T-helper 1 cell (primary cell): Measurements from ENCODE around the gene RNF214.

ENCODE experiments used
- DNase-seq, 5 donors: peaks; one replicate each; pipeline ENCODE4 v3.0.0-alpha.2; 2012 to 2020

Gene RNF214

DNA sequence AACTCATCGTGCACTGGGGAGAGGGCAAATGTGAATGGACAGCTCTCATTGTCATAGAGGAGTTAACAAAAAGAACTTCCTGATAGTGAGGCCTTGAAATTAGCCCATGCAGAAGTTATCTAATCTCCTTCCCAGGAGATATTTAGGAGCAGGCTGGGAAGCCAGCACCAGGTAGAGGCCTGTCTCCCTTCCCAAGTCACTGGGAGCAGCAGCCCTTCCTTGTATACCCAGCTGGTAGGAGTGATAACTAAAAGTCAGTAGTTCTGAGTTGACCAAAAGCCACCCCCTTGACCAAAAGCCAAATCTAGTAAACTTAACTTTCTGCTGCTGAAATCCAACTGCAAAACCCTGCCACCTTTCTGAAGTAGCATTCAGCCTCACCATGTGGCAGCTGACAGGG lies 57.3 kb downstream of the RNF214 start:
- no peak for DNase-seq

DNA sequence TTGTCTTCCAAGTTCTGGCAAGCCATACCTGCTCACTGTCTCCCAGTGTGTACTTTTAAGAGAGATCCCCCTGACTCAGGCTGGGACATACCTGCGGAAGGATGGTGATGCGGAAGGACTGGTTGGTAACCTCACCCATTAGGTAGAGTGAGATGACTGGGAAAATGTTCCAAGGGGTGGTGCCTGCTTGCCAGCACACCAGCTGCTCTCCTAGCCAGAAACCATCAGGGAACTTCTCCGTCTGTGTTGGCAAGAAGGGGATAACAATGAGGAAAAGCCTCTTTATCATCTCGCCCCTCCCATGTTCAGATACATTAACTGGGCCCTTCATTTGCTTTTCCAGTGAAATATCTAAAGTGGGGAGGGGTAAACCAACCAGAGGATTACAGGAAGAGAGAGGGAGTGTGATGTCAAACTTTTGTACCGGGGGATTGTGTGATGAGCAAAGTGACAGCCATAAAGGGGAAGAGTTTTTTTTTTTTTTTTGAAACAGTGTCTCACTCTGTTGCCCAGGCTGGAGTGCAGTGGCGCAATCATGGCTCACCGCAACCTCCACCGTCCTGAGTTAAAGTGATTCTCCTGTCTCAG lies 58.4 kb downstream of the RNF214 start, which contains the start of gene BACE1-AS:
TSS of gene BACE1-AS (plus strand) at position 538 of the 588 bp plus-strand sequence.
- DNase-seq = no peak

DNA sequence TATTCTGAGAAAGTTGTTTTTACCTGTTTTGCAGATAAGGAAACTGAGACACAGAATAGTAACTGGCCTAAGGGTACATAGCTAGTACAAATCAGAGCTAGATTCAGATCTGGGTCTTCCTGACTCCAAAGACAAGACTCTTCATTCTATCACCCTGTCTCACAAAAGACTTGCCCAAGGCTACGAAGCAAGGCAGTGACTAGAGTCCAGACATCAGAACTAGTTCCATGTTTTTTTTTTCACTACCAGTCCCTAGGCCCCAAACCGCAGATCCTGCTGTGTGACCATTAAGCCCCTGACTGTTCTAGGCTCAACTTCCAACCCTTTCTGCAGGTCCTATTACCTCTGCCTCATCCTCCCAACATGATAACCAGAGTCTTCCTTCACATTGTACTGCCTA lies 60.1 kb downstream of the RNF214 start:
- no peak for DNase-seq

GRCh38 chr11:117295438-117296137 lies 63.1 kb downstream of the RNF214 start:
- no peak for DNase-seq

- DNase-seq = no peak
Measured at GRCh38 chr11:117296881-117297280, 64.4 kb downstream of the RNF214 start.

DNA sequence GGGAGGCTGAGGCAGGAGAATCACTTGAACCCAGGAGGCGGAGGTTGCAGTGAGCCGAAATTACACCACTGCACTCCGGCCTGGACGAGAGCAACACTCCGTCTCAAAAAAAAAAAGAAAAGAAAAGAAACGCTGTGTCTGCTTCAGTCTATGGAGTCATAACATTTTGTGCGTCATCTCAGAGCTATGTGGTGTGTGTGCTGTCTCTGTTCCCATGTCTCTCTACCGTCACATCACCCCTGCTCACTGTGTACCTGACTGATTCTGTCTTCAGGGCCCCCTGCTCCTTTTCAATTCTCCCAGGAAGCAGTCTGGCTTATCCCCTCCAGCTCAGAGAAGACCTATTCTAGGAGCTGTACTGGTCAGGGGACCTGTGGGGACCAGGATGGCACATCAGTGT lies 65.7 kb downstream of the RNF214 start:
- no peak for DNase-seq

DNA sequence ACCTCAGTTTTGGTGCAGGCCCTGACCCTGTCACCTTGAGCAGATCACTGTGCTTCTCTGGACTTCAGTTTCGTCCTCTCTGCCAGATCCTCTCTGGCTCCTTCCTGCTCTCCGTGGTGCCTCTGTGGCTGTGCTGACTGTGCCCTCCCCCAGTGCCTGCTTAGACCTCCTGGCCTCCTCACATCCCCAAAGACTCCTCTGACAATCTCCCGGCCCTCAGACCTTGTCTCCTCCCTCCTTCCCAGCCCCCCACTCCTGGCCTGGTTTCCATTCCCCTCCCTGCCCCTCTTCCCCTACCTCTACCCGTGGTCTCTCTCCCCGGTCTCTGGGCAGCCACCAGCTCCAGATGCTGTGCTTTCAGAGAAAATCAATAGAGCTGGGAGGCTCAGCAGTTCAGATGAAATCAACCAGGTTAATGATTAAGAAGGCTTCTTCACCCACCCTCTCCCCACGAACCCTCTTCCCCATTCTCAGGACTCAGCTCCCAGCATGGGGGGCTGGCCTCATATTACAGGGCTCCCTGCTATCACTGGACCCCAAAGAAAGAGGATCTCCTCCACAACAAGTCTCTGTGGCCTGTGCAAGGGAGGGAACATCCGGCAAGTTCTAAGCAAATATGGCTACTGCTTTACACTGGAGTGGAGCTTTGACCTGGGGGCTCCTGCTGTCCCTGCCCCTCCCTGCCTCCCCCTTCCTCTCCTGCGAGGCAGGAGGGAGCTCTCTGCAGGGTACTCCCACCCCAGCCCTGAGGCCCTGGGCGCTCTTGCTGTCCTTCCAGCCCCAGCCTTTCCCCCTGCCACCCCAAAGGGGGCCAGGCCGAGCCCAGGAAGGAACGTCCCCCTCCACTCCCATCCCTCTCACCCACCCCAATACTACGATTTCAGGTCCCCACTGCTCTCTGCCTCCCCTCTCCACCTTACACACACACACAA lies 67.1 kb downstream of the RNF214 start:
- no peak for DNase-seq

GRCh38 chr11:117300283-117300663 lies 67.8 kb downstream of the RNF214 start:
- DNase-seq = no peak

DNA sequence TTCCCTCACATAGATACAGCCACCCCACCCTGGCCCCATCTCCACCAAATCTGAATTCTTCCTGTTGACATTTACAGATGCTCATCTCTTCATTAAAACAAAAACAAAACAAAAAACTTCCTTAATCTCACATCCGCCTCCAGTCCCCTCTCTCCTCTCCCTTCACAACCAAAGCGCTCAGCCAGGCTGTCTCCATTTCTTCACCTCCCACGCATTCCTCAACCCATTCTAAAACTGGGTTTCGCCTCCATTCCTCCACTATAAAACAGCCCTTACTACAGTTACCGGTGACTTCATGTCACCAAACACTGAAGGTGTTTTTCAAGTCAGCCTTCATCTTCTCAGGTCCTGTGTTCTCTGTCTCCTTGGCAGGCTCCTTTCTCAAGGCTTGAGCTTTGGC lies 68.3 kb downstream of the RNF214 start:
- DNase-seq = no peak

DNA sequence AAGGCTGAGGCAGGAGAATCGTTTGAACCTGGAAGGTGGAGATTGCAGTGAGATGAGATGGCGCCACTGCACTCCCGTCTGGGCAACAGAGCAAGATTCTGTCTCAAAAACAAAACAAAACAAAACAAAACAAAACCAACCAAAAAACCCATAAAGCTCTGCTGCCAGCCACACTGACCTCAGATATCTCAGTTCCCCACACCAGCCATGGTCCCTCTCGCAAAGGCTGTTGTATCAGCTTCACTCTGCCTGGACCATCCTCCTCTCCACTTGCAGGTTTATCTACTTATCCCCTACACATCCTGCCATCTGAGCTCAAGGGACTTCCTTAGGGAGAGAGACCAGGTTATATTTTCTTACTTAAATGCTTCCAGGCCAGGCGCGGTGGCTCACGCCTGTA lies 69.8 kb downstream of the RNF214 start:
- DNase-seq = no peak

- DNase-seq = no peak
Measured at GRCh38 chr11:117303101-117303500, 70.6 kb downstream of the RNF214 start.

GRCh38 chr11:117303646-117304315 lies 71.3 kb downstream of the RNF214 start:
- no peak for DNase-seq

- DNase-seq = no peak
Measured at GRCh38 chr11:117305145-117305544, 72.7 kb downstream of the RNF214 start.

DNA sequence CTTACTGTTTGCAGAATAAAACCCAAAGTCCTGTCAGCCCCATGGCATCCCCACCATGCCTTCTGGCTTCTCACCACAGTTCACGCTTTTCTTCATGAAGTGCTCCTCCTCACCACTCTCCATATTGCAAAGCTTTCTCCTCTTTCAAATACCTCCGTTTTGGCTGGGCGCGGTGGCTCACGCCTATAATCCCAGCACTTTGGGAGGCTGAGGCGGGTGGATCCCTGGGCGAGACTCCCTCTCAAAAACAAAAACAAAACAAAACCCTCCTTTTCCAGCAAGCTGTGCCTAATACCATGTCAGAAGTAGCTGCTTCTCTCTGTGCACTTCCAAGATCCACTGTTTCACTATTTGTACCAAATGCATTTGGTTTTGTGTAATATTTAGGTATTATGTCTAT lies 76.8 kb downstream of the RNF214 start:
- DNase-seq = no peak

GRCh38 chr11:117313091-117313490 lies 80.6 kb downstream of the RNF214 start:
- no peak for DNase-seq

DNA sequence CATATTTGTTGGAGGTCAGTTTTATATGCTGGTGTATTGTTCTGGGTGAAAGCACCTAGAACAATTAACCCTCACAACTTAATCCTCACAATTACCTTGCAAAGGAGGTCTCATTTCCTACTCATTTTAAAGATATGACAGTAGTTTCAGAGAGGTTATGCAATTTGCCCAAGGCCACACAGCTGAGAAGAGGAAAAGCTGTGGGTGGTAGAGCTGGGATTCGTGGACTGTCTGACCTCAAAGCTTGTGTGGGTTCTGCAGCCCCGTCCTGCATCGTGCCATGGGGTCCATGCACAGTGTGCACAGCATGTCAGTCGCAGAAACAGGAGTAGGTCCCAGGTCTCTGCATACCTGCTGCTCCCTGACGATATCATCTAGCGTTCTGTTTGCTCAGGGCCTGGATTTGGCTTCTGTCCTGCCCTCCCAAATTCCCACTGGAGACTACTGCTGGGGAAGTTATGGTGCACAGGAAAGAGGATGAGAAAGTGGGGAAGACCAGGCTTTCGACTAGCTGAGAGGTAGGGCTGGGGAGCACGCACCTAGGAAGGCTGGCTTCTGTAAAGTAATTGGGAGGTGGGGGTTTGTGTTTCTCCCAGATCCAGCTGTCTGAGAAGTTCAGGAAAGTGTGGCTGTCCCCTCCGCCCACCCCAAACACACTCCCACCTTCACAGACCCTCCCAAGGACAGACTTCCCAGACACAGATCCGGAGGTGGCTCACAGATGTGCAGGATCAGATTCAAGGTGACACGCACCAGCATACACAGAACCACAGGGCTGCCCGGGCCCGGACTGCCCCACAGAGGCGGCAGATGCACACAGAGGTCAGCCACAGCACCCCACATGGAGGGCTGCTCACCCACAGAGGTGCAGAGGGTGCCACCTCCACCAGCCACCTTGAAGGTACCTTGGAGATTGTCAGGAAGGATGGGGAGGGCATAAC lies 81.6 kb downstream of the RNF214 start:
- no peak for DNase-seq

GRCh38 chr11:117314840-117315239 lies 82.4 kb downstream of the RNF214 start:
- no peak for DNase-seq

GRCh38 chr11:117315285-117316196 lies 83.1 kb downstream of the RNF214 start:
- peak in 2 of 5 donors; percentile 17 to 22 for DNase-seq

- peak in 1 of 5 donors; percentile 3 for DNase-seq
Measured at GRCh38 chr11:117316197-117316961, 83.9 kb downstream of the RNF214 start, which contains the start of gene BACE1. TSS of gene BACE1 (minus strand) at chr11:117316256. CDS start at chr11:117315795, 461 bp downstream.

DNA sequence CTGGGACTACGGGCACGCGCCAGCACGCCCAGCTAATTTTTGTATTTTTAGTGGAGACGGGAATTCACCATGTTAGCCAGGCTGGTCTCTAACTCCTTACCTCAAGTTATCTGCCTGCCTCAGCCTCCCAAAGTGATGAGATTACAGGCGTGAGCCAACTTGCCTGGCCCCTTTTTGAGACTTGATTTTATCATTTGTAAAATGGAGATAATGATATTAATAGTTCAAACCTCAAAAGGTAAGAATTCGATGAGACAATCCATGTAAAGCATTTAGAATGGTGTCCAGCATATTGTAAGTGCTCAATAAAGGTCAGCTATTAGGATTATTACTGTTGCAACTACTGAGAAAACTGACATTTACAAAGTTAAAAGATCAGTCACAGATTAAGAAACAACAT lies 86.3 kb downstream of the RNF214 start:
- DNase-seq = no peak
